Measurements from ENCODE around the gene SPATA13.

SPATA13 gene

GRCh38 chr13:24128962-24129361 lies 31.6 kb upstream of the SPATA13 start:
- TF ChIP-seq MAX (IDR thresholded peaks at IDR 0.05) (no peak), REST (IDR thresholded peaks at IDR 0.05; ENCODE audit: low read depth) (peak; percentile 53; the same call in 1 of the 2 replicates), CREB1 (IDR thresholded peaks at IDR 0.05; ENCODE audit: low read depth) (no peak), YY1 (IDR thresholded peaks at IDR 0.05; ENCODE audit: low read depth) (no peak), ZBTB7A (IDR thresholded peaks at IDR 0.05; ENCODE audit: low read depth) (no peak), TEAD4 (IDR thresholded peaks at IDR 0.05) (no peak), EP300 (IDR thresholded peaks at IDR 0.05; ENCODE audit: borderline replicate concordance) (no peak), FOXM1 (IDR thresholded peaks at IDR 0.05; ENCODE audit: borderline replicate concordance, low read depth) (no peak)

GRCh38 chr13:24129914-24130774 lies 30.4 kb upstream of the SPATA13 start:
- no peak for TF ChIP-seq FOXM1 (IDR thresholded peaks at IDR 0.05; ENCODE audit: borderline replicate concordance, low read depth)
- no peak for TF ChIP-seq YY1 (IDR thresholded peaks at IDR 0.05; ENCODE audit: low read depth)
- no peak for TF ChIP-seq MAX (IDR thresholded peaks at IDR 0.05)
- TF ChIP-seq EGR1 (IDR thresholded peaks at IDR 0.05) = no peak
- no peak for TF ChIP-seq REST (IDR thresholded peaks at IDR 0.05; ENCODE audit: low read depth)
- no peak for TF ChIP-seq EP300 (IDR thresholded peaks at IDR 0.05; ENCODE audit: borderline replicate concordance)
- no peak for TF ChIP-seq USF1 (IDR thresholded peaks at IDR 0.05)
- no peak for TF ChIP-seq TEAD4 (IDR thresholded peaks at IDR 0.05)
- TF ChIP-seq TCF12 (IDR thresholded peaks at IDR 0.05; ENCODE audit: low read depth) = no peak
- no peak for TF ChIP-seq RAD21 (IDR thresholded peaks at IDR 0.05; ENCODE audit: low read depth)

GRCh38 chr13:24131749-24132148 lies 28.8 kb upstream of the SPATA13 start:
- TF ChIP-seq USF1 (IDR thresholded peaks at IDR 0.05) (no peak), TCF12 (IDR thresholded peaks at IDR 0.05; ENCODE audit: low read depth) (no peak), RAD21 (IDR thresholded peaks at IDR 0.05; ENCODE audit: low read depth) (no peak), FOXM1 (IDR thresholded peaks at IDR 0.05; ENCODE audit: borderline replicate concordance, low read depth) (no peak), TAF1 (IDR thresholded peaks at IDR 0.05; ENCODE audit: low read depth) (no peak), TEAD4 (IDR thresholded peaks at IDR 0.05) (no peak), CEBPB (IDR thresholded peaks at IDR 0.05) (no peak), EP300 (IDR thresholded peaks at IDR 0.05; ENCODE audit: borderline replicate concordance) (no peak), CREB1 (IDR thresholded peaks at IDR 0.05; ENCODE audit: low read depth) (no peak), EGR1 (IDR thresholded peaks at IDR 0.05) (no peak), ZBTB7A (IDR thresholded peaks at IDR 0.05; ENCODE audit: low read depth) (no peak), YY1 (IDR thresholded peaks at IDR 0.05; ENCODE audit: low read depth) (no peak), MAX (IDR thresholded peaks at IDR 0.05) (no peak), NFIC (IDR thresholded peaks at IDR 0.05) (no peak), REST (IDR thresholded peaks at IDR 0.05; ENCODE audit: low read depth) (no peak)
